PC-3 (cell line): Measurements from ENCODE around the gene LRRC61. TPM values are rescaled to one million over a fixed set of nuclear protein-coding genes. Genes with fewer than 3 reads are reported as not detected.

Source experiments
- ATAC-seq: fragments of 200-7000 bp; cut with Tn5 transposase; 2 replicates; pipeline ENCODE4 v1.9.1; 2020; ENCODE audit warnings: mild to moderate bottlenecking, moderate library complexity
- BruUV-seq: library from RNA; stranded (reverse); fragments of 400-500 nt; replicated peaks from 2 replicates; lab custom pipeline; 2021; lab: Mats Ljungman, UMichigan
- CTCF ChIA-PET: fragments of 300-600 bp; sonication (Branson Sonifier 250); formaldehyde crosslinking; loops from one replicate; lab custom pipeline; 2022; ENCODE audit warnings: antibody characterized with exemption; lab: Charles Lee
- POLR2A ChIA-PET: fragments of 300-600 bp; sonication (Branson Sonifier 250); formaldehyde crosslinking; loops from one replicate; lab custom pipeline; 2022; ENCODE audit warnings: antibody characterized with exemption; ENCODE audit not compliant: unreplicated experiment; lab: Charles Lee
- DNase-seq: peaks from one replicate; pipeline ENCODE4 v3.0.0-alpha.2; 2015
- H2AFZ ChIP-seq: fragments of 300-600 bp; sonication (generic); 2 replicates; pipeline ENCODE4 v1.6.0; 2016; ENCODE audit warnings: antibody characterized with exemption, low read length
- H3F3A ChIP-seq: fragments of 300-600 bp; sonication (generic); one replicate; pipeline ENCODE4 v1.6.0; 2017; ENCODE audit warnings: antibody characterized with exemption, low read length, control low read depth, mild to moderate bottlenecking; ENCODE audit not compliant: unreplicated experiment
- H3K27ac ChIP-seq: fragments of 300-600 bp; sonication (generic); 2 replicates; pipeline ENCODE4 v1.5.1; 2016; ENCODE audit warnings: mild to moderate bottlenecking, low read length
- H3K27me3 ChIP-seq: fragments of 300-600 bp; sonication (generic); 2 replicates; pipeline ENCODE4 v1.6.1; 2016; ENCODE audit warnings: low read length, mixed read lengths
- H3K36me3 ChIP-seq: fragments of 300-600 bp; sonication (generic); 2 replicates; pipeline ENCODE4 v1.6.1; 2016; ENCODE audit warnings: low read depth, mixed run types, low read length, mixed read lengths
- H3K4me1 ChIP-seq: fragments of 300-600 bp; sonication (generic); 2 replicates; pipeline ENCODE4 v1.5.1; 2016; ENCODE audit warnings: low read length; ENCODE audit not compliant: insufficient read depth
- H3K4me2 ChIP-seq: fragments of 300-600 bp; sonication (generic); 2 replicates; pipeline ENCODE4 v1.6.0; 2016; ENCODE audit warnings: low read length
- H3K4me3 ChIP-seq: fragments of 300-600 bp; sonication (generic); 2 replicates; pipeline ENCODE4 v1.5.1; 2016; ENCODE audit warnings: mild to moderate bottlenecking, low read length, mixed read lengths
- H3K79me2 ChIP-seq: fragments of 300-600 bp; sonication (generic); 2 replicates; pipeline ENCODE4 v1.6.1; 2017; ENCODE audit warnings: low read length, mixed read lengths
- H3K9ac ChIP-seq: fragments of 300-600 bp; sonication (generic); 2 replicates; pipeline ENCODE4 v1.6.0; 2016; ENCODE audit warnings: mild to moderate bottlenecking, low read length
- H3K9me2 ChIP-seq: fragments of 300-600 bp; sonication (generic); replicated peaks from 2 replicates; pipeline ENCODE4 v1.6.1; 2016; ENCODE audit warnings: mixed run types, low read length, mixed read lengths
- H3K9me3 ChIP-seq: fragments of 300-600 bp; sonication (generic); 2 replicates; pipeline ENCODE4 v1.6.1; 2016; ENCODE audit warnings: low read length, mixed read lengths
- H4K20me1 ChIP-seq: fragments of 300-600 bp; sonication (generic); 2 replicates; pipeline ENCODE4 v1.6.1; 2016; ENCODE audit warnings: low read length, mixed read lengths
- CTCF ChIP-seq: fragments of 300-600 bp; sonication (generic); conservative IDR thresholded peaks from 2 replicates; pipeline ENCODE4 v1.5.1; 2017; ENCODE audit warnings: antibody characterized with exemption, low read depth, mild to moderate bottlenecking, low read length
- EZH2 ChIP-seq: fragments of 300-600 bp; sonication (generic); IDR thresholded peaks from one replicate; pipeline ENCODE4 v1.6.1; 2017; ENCODE audit warnings: antibody characterized with exemption, mild to moderate bottlenecking, low read length; ENCODE audit not compliant: unreplicated experiment
- EZH2phosphoT487 ChIP-seq: fragments of 300-600 bp; sonication (generic); IDR thresholded peaks from 2 replicates; pipeline ENCODE4 v1.6.1; 2018; ENCODE audit warnings: mild to moderate bottlenecking, antibody characterized with exemption, low read length, borderline replicate concordance
- intact Hi-C: fragments of 100-400 bp; cut with micrococcal nuclease; formaldehyde crosslinking; loops from 2 replicates; pipeline ENCODE4 v1.9.0; 2023
- total RNA-seq: library from RNA; depleted of rRNA; stranded (reverse); fragments of >200 nt; gene quantifications from 2 replicates; pipeline ENCODE4 v1.2.3, GENCODE V29; 2014

Gene LRRC61
- total RNA-seq, 1 experiment from 2014 or later: 15.1 TPM

- BruUV-seq: no TSS peak
- POLR2A ChIA-PET: no interaction called here
These were observed 2.7 kb downstream of the LRRC61 start for GRCh38 chr7:150325901-150326300.

GRCh38 chr7:150326657-150327268 is 3.6 kb downstream of the LRRC61 start:
- TF ChIP-seq EZH2 (no peak), CTCF (no peak), EZH2phosphoT487 (no peak)
- no peak for ATAC-seq
- no peak for DNase-seq
- Histone ChIP-seq H4K20me1 (no peaks in the 10 kb centered on the region), H3K36me3 (no peaks in the 10 kb centered on the region), H3K27ac (no peak overlapping the region), H3K9me2 (no peaks in the 10 kb centered on the region), H3K9me3 (no peaks in the 10 kb centered on the region), H3K27me3 (no peaks in the 10 kb centered on the region), H3K4me2 (no peak overlapping the region), H3F3A (no peaks in the 10 kb centered on the region), H3K4me3 (no peak overlapping the region), H2AFZ (no peak overlapping the region), H3K4me1 (peaks cover 17% of the 10 kb centered on the region), H3K79me2 (peaks cover 7% of the 10 kb centered on the region), H3K9ac (no peak overlapping the region)
- POLR2A ChIA-PET: no interaction called here
- no TSS peak for BruUV-seq
- intact Hi-C loops: no loop called here
- CTCF ChIA-PET: no interaction called here

More at GRCh38 chr7:150325901-150326300, 2.7 kb downstream of the LRRC61 start:
- no peak for DNase-seq
- Histone ChIP-seq H4K20me1 (no peaks in the 10 kb centered on the region), H3K9me2 (no peaks in the 10 kb centered on the region), H3K27ac (no peak overlapping the region), H3K36me3 (no peaks in the 10 kb centered on the region), H3K9ac (no peak overlapping the region), H3K4me1 (peaks cover 17% of the 10 kb centered on the region), H3K9me3 (no peaks in the 10 kb centered on the region), H3F3A (no peaks in the 10 kb centered on the region), H3K79me2 (peaks cover 7% of the 10 kb centered on the region), H2AFZ (no peak overlapping the region), H3K27me3 (no peaks in the 10 kb centered on the region), H3K4me3 (no peak overlapping the region), H3K4me2 (no peak overlapping the region)
- intact Hi-C loops: no loop called here
- TF ChIP-seq CTCF: no peak
- no peak for TF ChIP-seq EZH2
- TF ChIP-seq EZH2phosphoT487: no peak
- CTCF ChIA-PET: no interaction called here
- ATAC-seq: no peak

GRCh38 chr7:150327308-150327707 is 4.2 kb downstream of the LRRC61 start:
- Histone ChIP-seq H3K4me2 (no peak overlapping the region), H3F3A (no peaks in the 10 kb centered on the region), H3K9ac (no peak overlapping the region), H3K79me2 (peaks cover 7% of the 10 kb centered on the region), H3K27ac (no peak overlapping the region), H3K9me3 (no peaks in the 10 kb centered on the region), H3K4me3 (no peak overlapping the region), H3K4me1 (peaks cover 16% of the 10 kb centered on the region), H3K9me2 (no peaks in the 10 kb centered on the region), H3K27me3 (no peaks in the 10 kb centered on the region), H4K20me1 (no peaks in the 10 kb centered on the region), H2AFZ (no peak overlapping the region), H3K36me3 (no peaks in the 10 kb centered on the region)
- ATAC-seq: no peak
- no peak for DNase-seq
- BruUV-seq: no TSS peak
- ChIA-PET POLR2A (no interaction called here), CTCF (no interaction called here)
- TF ChIP-seq EZH2: no peak
- TF ChIP-seq EZH2phosphoT487: no peak
- TF ChIP-seq CTCF: no peak
- intact Hi-C loops: no loop called here
